ENCODE data around the gene NOXO1.

DNA sequence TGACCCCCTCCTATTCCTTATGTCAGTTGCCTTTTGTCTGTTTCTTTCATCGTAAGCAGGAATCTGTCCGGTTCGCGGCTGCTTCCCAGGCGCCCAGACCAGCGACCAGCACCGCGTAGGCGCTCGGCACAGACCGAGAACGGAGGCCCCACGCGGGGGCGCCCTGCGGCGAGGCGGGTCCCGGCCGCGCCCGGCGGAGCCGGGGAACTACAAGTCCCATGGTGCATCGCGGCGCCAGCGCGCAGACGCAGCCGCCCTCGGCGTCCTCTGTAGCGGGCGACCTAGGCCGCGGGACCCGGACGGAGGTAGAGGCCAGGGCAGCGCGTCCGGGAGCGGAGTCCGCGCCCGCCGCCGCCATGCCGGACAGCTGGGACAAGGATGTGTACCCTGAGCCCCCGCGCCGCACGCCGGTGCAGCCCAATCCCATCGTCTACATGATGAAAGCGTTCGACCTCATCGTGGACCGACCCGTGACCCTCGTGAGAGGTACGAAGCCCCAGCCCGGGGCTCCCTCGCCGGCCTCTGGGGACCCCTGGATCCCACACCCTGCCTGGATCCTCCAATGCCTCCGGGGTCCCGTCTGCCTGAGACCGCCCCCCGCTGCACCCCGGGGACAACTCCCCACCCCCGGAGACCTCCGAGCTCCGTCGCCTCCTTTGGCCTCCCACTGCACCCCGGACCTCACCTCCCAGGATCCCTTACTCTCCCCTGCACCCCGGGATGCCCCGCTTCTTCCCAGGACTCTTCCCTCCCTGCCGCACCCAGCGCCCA, 21.8 kb downstream of the NOXO1 start, which contains the start of gene NDUFB10:
- TF ChIP-seq, protein P1, sequence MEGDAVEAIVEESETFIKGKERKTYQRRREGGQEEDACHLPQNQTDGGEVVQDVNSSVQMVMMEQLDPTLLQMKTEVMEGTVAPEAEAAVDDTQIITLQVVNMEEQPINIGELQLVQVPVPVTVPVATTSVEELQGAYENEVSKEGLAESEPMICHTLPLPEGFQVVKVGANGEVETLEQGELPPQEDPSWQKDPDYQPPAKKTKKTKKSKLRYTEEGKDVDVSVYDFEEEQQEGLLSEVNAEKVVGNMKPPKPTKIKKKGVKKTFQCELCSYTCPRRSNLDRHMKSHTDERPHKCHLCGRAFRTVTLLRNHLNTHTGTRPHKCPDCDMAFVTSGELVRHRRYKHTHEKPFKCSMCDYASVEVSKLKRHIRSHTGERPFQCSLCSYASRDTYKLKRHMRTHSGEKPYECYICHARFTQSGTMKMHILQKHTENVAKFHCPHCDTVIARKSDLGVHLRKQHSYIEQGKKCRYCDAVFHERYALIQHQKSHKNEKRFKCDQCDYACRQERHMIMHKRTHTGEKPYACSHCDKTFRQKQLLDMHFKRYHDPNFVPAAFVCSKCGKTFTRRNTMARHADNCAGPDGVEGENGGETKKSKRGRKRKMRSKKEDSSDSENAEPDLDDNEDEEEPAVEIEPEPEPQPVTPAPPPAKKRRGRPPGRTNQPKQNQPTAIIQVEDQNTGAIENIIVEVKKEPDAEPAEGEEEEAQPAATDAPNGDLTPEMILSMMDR (IDR thresholded peaks at IDR 0.05; ENCODE audit: low read depth, low read length, missing input control), result peak; percentile 49
- TF ChIP-seq SP1 (IDR thresholded peaks at IDR 0.05) (no peak), HNF4A (conservative IDR thresholded peaks at IDR 0.05) (no peak)
- TF ChIP-seq, protein P2, sequence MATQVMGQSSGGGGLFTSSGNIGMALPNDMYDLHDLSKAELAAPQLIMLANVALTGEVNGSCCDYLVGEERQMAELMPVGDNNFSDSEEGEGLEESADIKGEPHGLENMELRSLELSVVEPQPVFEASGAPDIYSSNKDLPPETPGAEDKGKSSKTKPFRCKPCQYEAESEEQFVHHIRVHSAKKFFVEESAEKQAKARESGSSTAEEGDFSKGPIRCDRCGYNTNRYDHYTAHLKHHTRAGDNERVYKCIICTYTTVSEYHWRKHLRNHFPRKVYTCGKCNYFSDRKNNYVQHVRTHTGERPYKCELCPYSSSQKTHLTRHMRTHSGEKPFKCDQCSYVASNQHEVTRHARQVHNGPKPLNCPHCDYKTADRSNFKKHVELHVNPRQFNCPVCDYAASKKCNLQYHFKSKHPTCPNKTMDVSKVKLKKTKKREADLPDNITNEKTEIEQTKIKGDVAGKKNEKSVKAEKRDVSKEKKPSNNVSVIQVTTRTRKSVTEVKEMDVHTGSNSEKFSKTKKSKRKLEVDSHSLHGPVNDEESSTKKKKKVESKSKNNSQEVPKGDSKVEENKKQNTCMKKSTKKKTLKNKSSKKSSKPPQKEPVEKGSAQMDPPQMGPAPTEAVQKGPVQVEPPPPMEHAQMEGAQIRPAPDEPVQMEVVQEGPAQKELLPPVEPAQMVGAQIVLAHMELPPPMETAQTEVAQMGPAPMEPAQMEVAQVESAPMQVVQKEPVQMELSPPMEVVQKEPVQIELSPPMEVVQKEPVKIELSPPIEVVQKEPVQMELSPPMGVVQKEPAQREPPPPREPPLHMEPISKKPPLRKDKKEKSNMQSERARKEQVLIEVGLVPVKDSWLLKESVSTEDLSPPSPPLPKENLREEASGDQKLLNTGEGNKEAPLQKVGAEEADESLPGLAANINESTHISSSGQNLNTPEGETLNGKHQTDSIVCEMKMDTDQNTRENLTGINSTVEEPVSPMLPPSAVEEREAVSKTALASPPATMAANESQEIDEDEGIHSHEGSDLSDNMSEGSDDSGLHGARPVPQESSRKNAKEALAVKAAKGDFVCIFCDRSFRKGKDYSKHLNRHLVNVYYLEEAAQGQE (IDR thresholded peaks at IDR 0.05), result no peak

Data from liver (tissue), 3 donors.